Measurements from ENCODE around the gene ZNF750. TPM values are rescaled to one million over a fixed set of nuclear protein-coding genes. Genes with fewer than 3 reads are reported as not detected.
A peak's percentile ranks its signal among the peaks of the same experiment; 100 is the strongest.

ZNF750 gene
- total and polyA plus RNA-seq, 12 donors, result 0.07 to 0.20 (median 0.11) TPM; not detected in 8

DNA sequence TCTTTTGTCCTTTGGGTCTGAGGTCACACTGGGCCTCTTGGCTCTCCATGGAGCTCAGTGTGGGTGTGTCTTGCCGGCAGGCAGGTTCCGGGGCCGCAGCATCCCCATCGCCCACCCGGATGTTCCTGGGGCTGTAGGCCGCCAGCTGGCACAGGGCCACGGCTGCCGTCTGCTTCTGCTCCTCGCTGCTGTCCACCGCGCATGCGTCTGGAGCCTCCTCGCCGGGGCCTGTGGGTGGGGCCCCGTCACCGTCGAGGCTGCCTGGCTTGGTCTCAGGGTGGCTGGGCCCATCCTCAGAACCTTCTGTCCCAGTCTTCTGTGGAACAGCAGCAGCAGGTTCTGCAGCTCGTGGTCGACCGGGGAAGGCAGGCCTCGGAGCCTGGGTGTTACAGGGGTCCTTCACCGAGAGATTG is 9.6 kb downstream of the ZNF750 start:
- no peaks in the 10 kb centered on the region for H3K27me3 ChIP-seq
- no peak overlapping the region for H3K27ac ChIP-seq
- no peak overlapping the region for H3K4me3 ChIP-seq
- intact Hi-C loops (cut with DNase I), result no loop called here
- TF ChIP-seq POLR2A (IDR thresholded peaks at IDR 0.05), result no peak
- TF ChIP-seq, protein P1, sequence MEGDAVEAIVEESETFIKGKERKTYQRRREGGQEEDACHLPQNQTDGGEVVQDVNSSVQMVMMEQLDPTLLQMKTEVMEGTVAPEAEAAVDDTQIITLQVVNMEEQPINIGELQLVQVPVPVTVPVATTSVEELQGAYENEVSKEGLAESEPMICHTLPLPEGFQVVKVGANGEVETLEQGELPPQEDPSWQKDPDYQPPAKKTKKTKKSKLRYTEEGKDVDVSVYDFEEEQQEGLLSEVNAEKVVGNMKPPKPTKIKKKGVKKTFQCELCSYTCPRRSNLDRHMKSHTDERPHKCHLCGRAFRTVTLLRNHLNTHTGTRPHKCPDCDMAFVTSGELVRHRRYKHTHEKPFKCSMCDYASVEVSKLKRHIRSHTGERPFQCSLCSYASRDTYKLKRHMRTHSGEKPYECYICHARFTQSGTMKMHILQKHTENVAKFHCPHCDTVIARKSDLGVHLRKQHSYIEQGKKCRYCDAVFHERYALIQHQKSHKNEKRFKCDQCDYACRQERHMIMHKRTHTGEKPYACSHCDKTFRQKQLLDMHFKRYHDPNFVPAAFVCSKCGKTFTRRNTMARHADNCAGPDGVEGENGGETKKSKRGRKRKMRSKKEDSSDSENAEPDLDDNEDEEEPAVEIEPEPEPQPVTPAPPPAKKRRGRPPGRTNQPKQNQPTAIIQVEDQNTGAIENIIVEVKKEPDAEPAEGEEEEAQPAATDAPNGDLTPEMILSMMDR (IDR thresholded peaks at IDR 0.05), result no peak
- no peaks in the 10 kb centered on the region for H3K36me3 ChIP-seq (replicated peaks in 1 of 2)
- 77 to 83% (median 80%) methylated on average over 13 to 22 of the region's 22 CpGs for WGBS, 4 donors
- no peaks in the 10 kb centered on the region for H3K9me3 ChIP-seq (replicated peaks in 1 of 3)
- DNase-seq, result peak in 2 of 7 donors; percentile 35 to 39
- no peaks in the 10 kb centered on the region for H3K4me1 ChIP-seq (replicated peaks in 1 of 2)

DNA sequence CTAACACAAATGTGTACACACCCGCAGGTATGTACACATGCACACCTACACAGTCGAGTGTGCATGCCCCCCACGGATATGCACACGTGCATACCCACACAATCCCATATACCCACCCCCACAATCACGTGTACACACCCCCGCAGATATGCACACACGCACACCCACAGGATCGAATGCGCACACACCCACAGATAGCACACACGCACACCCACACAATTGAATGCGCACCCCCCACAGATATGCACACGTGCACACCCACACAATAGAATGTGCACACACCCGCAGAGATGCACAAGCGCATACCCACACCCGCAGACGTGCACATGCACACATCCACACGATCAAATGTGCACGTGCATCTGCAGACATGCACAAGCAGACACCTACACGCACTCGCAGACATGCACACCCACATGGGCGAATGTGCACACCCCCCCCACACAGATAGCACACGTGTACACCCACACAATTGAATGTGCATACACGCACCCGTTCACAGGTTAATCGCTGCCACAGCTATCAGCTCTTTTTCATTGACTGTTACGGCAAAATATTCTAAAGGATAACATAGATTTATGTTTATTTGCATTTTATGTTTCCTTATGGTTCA is 10.8 kb downstream of the ZNF750 start:
- no peaks in the 10 kb centered on the region for H3K27me3 ChIP-seq
- WGBS, 4 donors, result 95 to 98% (median 97%) methylated on average over 24 to 26 of the region's 26 CpGs
- no peaks in the 10 kb centered on the region for H3K4me1 ChIP-seq (replicated peaks in 1 of 2)
- TF ChIP-seq, protein P1 (IDR thresholded peaks at IDR 0.05), result no peak
- TF ChIP-seq POLR2A (IDR thresholded peaks at IDR 0.05), result no peak
- no peaks in the 10 kb centered on the region for H3K36me3 ChIP-seq (replicated peaks in 1 of 2)
- H3K4me3 ChIP-seq, result no peak overlapping the region
- H3K27ac ChIP-seq, result no peak overlapping the region
- no peak for DNase-seq
- intact Hi-C loops (cut with DNase I), result no loop called here
- no peaks in the 10 kb centered on the region for H3K9me3 ChIP-seq (replicated peaks in 1 of 3)

- intact Hi-C loops (cut with DNase I), result no loop called here
- Histone ChIP-seq H3K4me3 (no peak overlapping the region), H3K27me3 (no peaks in the 10 kb centered on the region), H3K9me3 (replicated peaks in 1 of 3) (no peaks in the 10 kb centered on the region), H3K27ac (no peak overlapping the region), H3K36me3 (replicated peaks in 1 of 2) (no peaks in the 10 kb centered on the region), H3K4me1 (replicated peaks in 1 of 2) (no peaks in the 10 kb centered on the region)
- no peak for TF ChIP-seq POLR2A (IDR thresholded peaks at IDR 0.05)
- TF ChIP-seq, protein P1 (IDR thresholded peaks at IDR 0.05), result no peak
- 94 to 97% (median 96%) methylated on average over 7 of the region's 7 CpGs for WGBS, 4 donors
- DNase-seq, result no peak
Observed at GRCh38 chr17:82826956-82827355, 12.9 kb downstream of the ZNF750 start.

DNA sequence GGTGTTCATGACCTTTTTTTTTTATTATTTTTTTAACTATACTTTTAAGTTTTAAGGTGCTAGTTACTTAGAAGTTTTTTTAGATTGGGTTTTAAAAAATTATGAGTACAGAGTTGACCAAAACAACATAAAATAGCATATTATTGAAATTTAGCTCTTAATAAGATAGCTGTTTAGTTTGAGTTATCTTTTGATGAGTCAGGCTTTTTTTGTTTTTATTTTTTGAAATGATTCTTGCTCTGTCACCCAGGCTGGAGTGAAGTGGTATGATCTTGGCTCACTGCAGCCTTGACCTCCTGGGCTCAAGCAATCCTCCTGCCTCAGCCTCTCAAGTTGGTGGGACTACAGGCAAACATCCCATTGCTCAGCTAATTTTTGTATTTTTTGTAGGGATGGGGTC is 13.6 kb downstream of the ZNF750 start:
- intact Hi-C loops (cut with DNase I), result no loop called here
- Histone ChIP-seq H3K36me3 (replicated peaks in 1 of 2) (no peaks in the 10 kb centered on the region), H3K27ac (no peak overlapping the region), H3K4me1 (replicated peaks in 1 of 2) (no peaks in the 10 kb centered on the region), H3K4me3 (no peak overlapping the region), H3K9me3 (replicated peaks in 1 of 3) (no peaks in the 10 kb centered on the region), H3K27me3 (no peaks in the 10 kb centered on the region)
- TF ChIP-seq, protein P1 (IDR thresholded peaks at IDR 0.05), result no peak
- TF ChIP-seq POLR2A (IDR thresholded peaks at IDR 0.05), result no peak
- no peak for DNase-seq
